ENCODE data around the gene PSME4. TPM values are rescaled to one million over a fixed set of nuclear protein-coding genes. Genes with fewer than 3 reads are reported as not detected.
"Not testable (repeated sequence)": the region's sequence is repeated elsewhere in the genome, so short reads cannot be mapped to it uniquely, and the experiment has no call there.

PSME4 gene
- total RNA-seq, 1 donor = 43.9 TPM

DNA sequence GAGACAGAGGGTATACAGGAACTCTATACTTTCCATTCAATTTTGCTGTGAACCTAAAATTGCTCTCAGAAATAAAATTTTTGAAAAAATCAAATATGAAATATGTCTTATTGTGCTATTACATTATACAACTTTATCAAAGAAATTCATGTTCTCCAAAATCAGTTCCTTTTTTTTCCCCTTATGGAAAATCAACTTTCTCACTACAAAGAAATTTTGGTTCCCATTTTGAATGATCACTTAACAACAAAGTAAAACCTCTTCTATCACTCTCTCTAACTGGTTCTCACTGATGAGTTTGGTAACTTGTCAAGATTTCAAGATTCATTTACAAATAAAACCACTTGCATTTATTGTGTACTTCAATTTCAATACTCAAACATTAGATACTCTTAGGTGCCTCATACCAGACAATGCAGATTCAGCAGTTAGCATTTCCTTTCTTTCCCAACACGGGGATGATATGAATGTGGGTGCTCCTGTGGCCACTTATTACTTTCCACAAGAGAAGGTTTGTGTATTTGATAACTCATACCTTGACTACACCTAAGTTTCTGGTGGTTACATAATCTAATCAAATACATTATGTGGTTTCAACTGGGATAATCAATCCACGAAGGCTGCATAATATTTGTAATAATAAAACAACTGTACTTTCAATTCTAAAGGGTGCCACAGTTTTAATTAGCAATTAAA lies 6.4 kb downstream of the PSME4 start:
- no peak for TF ChIP-seq CTCF (IDR thresholded peaks at IDR 0.05; ENCODE audit: insufficient read depth, low read length)
- DNase-seq (ENCODE audit: low read depth) = no peak
- no peak overlapping the region for H3K4me3 ChIP-seq (ENCODE audit: low read depth, low read length)

DNA sequence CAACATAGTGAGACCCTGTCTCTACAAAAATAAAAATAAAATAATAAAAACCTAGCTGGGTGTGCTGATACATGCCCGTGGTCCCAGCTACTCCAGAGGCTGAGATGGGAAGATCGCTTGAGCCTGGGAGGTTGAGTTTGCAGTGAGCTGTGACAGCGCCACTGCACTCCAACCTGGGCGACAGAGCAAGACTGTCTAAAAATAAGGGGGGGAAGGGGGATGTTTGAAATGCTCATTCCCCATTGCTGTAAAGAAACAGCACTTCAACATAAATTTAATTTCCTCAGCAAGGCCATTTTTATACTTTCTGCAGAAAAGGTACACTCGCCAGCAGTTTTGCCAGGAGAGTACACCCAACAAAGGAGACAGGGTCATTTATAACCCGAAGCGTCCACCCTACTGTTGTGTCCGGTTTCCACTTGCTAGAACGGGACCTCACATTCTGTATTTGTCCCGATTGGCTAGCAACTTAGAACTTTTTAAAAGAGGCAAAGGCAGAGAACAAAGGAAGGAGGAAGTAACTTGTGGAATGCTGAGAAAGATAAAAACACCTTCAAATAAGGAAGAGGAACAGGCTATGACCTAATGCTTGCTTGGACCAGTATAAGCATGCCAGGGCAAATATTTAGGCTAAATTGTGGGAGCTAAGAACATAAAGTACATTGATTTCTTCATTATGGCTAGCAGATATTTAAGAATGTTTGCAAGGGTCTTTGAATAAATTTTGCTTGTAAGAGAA lies 9.1 kb downstream of the PSME4 start:
- H3K4me3 ChIP-seq (ENCODE audit: low read depth, low read length); DNase-seq (ENCODE audit: low read depth): not testable (repeated sequence)

DNA sequence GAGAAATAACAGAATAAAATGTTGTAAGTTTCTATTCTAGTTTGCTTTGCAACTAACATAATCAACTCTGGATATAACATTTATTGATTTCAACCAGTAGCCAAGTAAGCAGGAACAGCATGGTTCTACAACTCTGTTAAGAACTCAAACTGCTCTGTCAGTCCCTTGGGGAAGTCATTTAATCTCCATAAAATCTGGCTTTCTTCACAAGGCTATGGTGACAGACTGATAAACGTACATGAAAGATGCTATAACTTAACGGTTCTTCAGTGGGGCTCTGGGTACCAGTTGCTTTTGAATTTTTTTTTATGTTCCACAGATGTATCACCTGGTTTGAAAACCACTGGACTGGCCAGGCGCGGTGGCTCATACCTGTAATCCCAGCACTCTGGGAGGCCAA lies 10.3 kb downstream of the PSME4 start:
- no peak for TF ChIP-seq CTCF (IDR thresholded peaks at IDR 0.05; ENCODE audit: insufficient read depth, low read length)
- no peak overlapping the region for H3K4me3 ChIP-seq (ENCODE audit: low read depth, low read length)
- DNase-seq (ENCODE audit: low read depth) = no peak

- no peak overlapping the region for H3K4me3 ChIP-seq (ENCODE audit: low read depth, low read length)
- DNase-seq (ENCODE audit: low read depth) = no peak
- no peak for TF ChIP-seq CTCF (IDR thresholded peaks at IDR 0.05; ENCODE audit: insufficient read depth, low read length)
Measured at GRCh38 chr2:53958443-53958842, 12.3 kb downstream of the PSME4 start.

- TF ChIP-seq CTCF (IDR thresholded peaks at IDR 0.05; ENCODE audit: insufficient read depth, low read length) = no peak
- no peak for DNase-seq (ENCODE audit: low read depth)
- no peak overlapping the region for H3K4me3 ChIP-seq (ENCODE audit: low read depth, low read length)
Measured at GRCh38 chr2:53952519-53952918, 18.3 kb downstream of the PSME4 start.

- DNase-seq (ENCODE audit: low read depth) = no peak
- H3K4me3 ChIP-seq (ENCODE audit: low read depth, low read length) = no peak overlapping the region
- TF ChIP-seq CTCF (IDR thresholded peaks at IDR 0.05; ENCODE audit: insufficient read depth, low read length) = no peak
Measured at GRCh38 chr2:53949457-53949856, 21.3 kb downstream of the PSME4 start.

GRCh38 chr2:53945538-53945937 lies 25.3 kb downstream of the PSME4 start:
- no peak overlapping the region for H3K4me3 ChIP-seq (ENCODE audit: low read depth, low read length)
- TF ChIP-seq CTCF (IDR thresholded peaks at IDR 0.05; ENCODE audit: insufficient read depth, low read length) = no peak
- DNase-seq (ENCODE audit: low read depth) = no peak

All from fibroblast of the aortic adventitia (primary cell).